ENCODE measurements around the gene PCBP2.

PCBP2 gene

DNA sequence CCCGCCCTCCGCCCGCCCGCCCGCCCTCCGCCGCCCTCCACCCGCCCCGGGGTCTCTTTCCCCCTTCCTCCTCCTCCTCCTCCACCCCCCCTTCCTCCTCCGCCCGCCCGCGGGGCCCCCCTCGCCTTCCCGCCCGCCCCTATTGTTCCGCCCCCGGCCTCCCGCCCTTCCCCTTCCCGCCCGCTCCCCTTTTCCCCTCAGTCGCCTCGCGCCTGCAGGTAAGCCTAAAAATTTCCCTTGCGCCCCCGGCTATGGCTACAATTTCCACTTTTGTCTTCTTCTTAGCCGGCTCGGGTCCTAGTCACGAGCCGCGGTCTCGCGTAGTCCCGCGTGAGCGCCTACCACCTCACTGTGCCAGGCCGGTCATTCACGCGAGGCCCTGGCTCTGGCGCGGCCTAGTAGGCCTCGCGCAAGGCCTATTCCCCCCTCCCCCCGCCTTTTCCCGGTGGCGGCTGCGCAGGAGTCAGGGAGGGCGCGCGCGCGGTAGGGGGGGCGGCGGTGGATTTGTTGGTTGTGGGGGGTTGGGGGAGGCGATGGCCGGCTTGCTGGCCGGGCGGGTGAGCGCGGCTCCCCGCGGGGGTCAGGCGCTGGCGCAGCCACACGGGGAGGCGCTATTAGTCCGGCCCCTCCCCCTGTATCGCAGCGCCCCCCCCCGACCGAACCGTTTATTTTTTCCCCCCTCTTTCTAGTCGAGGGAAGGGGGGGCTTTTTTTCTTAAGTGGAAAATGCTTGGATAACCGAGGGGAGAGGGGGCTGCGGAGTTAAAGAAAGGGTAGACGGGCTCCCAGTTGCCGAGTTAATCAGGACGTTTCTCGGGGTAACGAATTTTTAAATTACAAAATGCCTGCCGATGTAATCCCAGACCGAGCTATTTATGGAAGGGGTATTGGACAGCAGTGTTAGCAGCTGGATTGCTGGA is 516 bp downstream of the PCBP2 start:
- Histone ChIP-seq H3K9ac (peak overlapping the region; percentile 97 to 100 (median 99)), H3K4me1 (peaks cover 18 to 37% (median 23%) of the 10 kb centered on the region in 10 experiments), H3K4me2 (peak overlapping the region; percentile 79 to 94 (median 88)), H4K20me1 (peaks cover 52 to 75% (median 57%) of the 10 kb centered on the region in 11 experiments), H3K9me3 (replicated peaks in 1 of 11) (no peaks in the 10 kb centered on the region), H3K36me3 (peaks cover 51 to 67% (median 62%) of the 10 kb centered on the region in 11 experiments), H3K4me3 (peak overlapping the region; percentile 72 to 91 (median 84)), H3K27ac (peak overlapping the region; percentile 96 to 99 (median 98)), H3K27me3 (no peaks in the 10 kb centered on the region)
- no peak for TF ChIP-seq Cebpa-rat (IDR thresholded peaks at IDR 0.05)

DNA sequence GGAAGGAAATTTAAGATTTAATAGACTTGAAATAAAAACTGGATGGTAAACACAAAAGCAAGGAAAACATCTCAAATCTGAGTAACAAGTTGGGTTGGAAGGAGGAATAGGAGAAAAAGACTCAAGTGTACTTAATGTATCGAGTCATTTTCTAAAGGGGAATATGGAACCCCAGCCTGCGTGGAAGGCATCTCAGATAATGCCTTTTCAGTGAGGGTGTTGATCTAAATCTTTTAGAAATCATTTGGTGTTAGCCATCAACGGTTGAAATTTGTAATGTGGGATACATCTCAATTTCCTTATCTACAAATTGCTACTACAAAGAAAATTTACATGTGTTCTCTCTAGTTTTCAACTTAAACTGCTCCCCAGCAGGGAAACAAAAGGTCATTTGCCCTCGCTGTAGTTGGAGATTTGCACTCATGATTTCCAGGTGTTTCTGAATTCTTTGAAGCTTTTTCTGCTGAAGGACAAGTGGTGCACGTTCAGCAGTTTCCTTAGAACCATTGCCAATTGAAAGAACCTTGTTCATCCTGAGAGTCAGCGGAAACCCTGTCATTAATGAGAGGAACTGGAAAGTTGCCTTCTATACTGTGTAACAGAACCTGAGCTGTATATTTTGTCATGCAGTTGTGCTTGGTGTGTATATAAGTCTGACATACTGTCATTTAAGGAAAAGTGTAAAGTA is 2.2 kb downstream of the PCBP2 start:
- Histone ChIP-seq H3K27ac (peak overlapping the region in 3 of 11 experiments; percentile 97 to 98 (median 97); a peak in 1 of 22 replicates), H3K4me2 (peak overlapping the region; percentile 79 to 94 (median 88)), H3K9me3 (replicated peaks in 1 of 11) (no peaks in the 10 kb centered on the region), H3K4me3 (peak overlapping the region; percentile 72 to 91 (median 84); a peak in 17 of 20 replicates), H4K20me1 (peaks cover 65 to 75% (median 66%) of the 10 kb centered on the region in 11 experiments), H3K36me3 (peaks cover 56 to 67% (median 63%) of the 10 kb centered on the region in 11 experiments), H3K27me3 (no peaks in the 10 kb centered on the region), H3K9ac (peak overlapping the region; percentile 97 to 100 (median 99)), H3K4me1 (peaks cover 18 to 37% (median 23%) of the 10 kb centered on the region in 10 experiments)
- TF ChIP-seq Cebpa-rat (IDR thresholded peaks at IDR 0.05), result no peak

DNA sequence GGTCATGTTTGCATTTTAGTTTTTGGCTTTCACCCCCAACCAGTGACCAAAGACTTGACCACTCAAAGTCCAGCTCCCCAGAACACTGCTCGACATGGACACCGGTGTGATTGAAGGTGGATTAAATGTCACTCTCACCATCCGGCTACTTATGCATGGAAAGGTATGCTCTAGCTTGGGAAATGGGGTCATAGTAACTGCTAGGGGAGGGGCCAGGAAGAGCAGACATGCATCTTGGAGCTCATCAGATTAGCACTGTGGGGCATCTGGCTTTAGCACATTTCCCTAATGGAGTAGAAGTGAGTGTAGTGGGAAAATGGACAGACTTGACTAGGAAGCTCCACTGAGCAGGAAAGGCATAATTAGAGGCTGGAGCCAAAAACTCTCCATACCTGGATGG is 2.8 kb downstream of the PCBP2 start:
- Histone ChIP-seq H3K27me3 (no peaks in the 10 kb centered on the region), H3K9ac (peak overlapping the region in 10 of 11 experiments; percentile 97 to 100 (median 99); a peak in 13 of 22 replicates), H3K9me3 (replicated peaks in 1 of 11) (no peaks in the 10 kb centered on the region), H3K4me3 (peak overlapping the region in 5 of 10 experiments; percentile 77 to 91 (median 86); a peak in 5 of 20 replicates), H3K4me1 (peaks cover 18 to 38% (median 23%) of the 10 kb centered on the region in 10 experiments), H4K20me1 (peaks cover 71 to 79% (median 72%) of the 10 kb centered on the region in 11 experiments), H3K36me3 (peaks cover 62 to 72% (median 67%) of the 10 kb centered on the region in 11 experiments), H3K4me2 (peak overlapping the region; percentile 79 to 94 (median 88); a peak in 17 of 22 replicates), H3K27ac (no peak overlapping the region)
- TF ChIP-seq Cebpa-rat (IDR thresholded peaks at IDR 0.05), result no peak

DNA sequence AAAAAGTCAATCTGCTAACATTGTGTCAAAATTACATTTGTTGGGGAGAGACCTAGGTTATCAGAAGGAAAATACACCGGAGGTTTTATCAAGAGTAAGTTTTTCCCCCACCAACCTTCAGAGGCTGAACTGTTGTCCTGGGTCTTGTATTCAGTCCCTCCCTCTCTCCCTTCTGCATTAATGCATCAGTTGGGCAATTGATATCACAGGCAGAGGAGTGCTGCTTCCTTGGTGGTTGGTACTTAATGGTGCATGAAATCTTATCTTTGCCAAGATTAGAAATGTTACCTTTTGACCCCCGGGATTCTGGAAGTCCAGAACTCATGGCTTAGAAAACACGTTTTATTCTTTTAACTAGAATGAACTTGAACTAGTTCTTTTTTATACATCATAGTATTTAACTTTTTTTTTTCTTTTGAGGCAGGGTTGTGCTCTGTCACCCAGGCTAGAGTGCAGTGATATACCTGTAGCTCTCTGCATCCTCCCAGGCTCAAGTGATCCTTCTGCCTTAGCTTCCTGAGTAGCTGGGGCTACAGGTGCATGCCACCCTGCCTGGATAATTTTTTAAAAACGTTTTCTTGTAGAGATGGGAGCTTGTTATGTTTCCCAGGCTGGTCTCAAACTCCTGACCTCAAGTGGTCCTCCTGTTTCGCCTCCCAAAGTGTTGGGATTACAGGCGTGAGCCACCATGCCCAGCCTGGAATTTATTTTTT is 4.9 kb downstream of the PCBP2 start:
- peaks cover 92 to 96% (median 94%) of the 10 kb centered on the region in 11 experiments for H4K20me1 ChIP-seq
- H3K27me3 ChIP-seq, result no peaks in the 10 kb centered on the region
- 0 out of 22 replicates have a peak overlapping the region, but pooled peaks of 1 of the 11 experiments have one; percentile 1 for H3K9ac ChIP-seq
- H3K36me3 ChIP-seq, result peaks cover 83 to 91% (median 87%) of the 10 kb centered on the region in 11 experiments
- H3K27ac ChIP-seq, result no peak overlapping the region
- peaks cover 13 to 46% (median 19%) of the 10 kb centered on the region in 10 experiments for H3K4me1 ChIP-seq
- H3K9me3 ChIP-seq (replicated peaks in 1 of 11), result no peaks in the 10 kb centered on the region
- no peak overlapping the region for H3K4me2 ChIP-seq
- H3K4me3 ChIP-seq, result no peak overlapping the region
- no peak for TF ChIP-seq Cebpa-rat (IDR thresholded peaks at IDR 0.05)

DNA sequence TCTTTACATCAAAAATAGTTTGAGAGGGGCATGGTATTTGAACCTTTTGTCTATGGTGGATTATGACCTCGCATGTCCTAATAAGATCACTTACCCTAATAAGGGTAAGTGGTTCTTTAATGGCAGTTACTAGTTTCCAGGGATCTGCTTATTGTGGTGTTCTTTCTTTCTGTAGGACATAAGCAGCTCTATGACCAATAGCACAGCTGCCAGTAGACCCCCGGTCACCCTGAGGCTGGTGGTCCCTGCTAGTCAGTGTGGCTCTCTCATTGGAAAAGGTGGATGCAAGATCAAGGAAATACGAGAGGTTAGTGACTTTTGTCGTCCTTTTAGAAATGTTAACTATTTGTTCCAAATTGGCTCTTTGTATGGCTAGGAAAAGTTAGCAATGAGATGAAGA is 7.2 kb downstream of the PCBP2 start:
- no peak overlapping the region for H3K27ac ChIP-seq
- H3K9me3 ChIP-seq (replicated peaks in 1 of 11), result no peaks in the 10 kb centered on the region
- H3K4me1 ChIP-seq, result peaks cover 4 to 55% (median 9%) of the 10 kb centered on the region in 10 experiments; a peak in 19 of 20 replicates
- H3K27me3 ChIP-seq, result no peaks in the 10 kb centered on the region
- H3K4me3 ChIP-seq, result no peak overlapping the region
- peaks cover 100% of the 10 kb centered on the region in 11 experiments for H3K36me3 ChIP-seq
- TF ChIP-seq Cebpa-rat (IDR thresholded peaks at IDR 0.05), result no peak
- H3K4me2 ChIP-seq, result no peak overlapping the region
- peaks cover 100% of the 10 kb centered on the region in 11 experiments for H4K20me1 ChIP-seq
- no peak overlapping the region for H3K9ac ChIP-seq

DNA sequence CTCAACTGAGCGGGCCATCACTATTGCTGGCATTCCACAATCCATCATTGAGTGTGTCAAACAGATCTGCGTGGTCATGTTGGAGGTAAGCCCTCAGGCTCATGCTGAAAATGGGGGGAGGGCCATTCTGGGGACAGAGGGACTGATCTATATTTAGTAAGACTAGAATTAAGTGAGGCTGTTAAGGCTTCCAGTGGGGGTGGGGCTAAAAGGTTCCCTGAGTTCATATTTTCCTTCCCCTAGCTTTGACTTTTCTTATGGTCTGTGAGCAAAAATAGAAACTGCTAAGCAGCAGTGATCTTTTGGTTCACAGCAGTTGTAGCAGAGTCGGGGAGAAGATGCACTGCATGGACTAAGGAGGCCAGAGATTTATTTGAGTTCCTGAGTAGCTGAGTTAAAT is 9.2 kb downstream of the PCBP2 start:
- H4K20me1 ChIP-seq, result peaks cover 99 to 100% (median 100%) of the 10 kb centered on the region in 11 experiments
- peak overlapping the region in 3 of 11 experiments; percentile 8 to 67 (median 57); a peak in 2 of 22 replicates for H3K9ac ChIP-seq
- H3K4me2 ChIP-seq, result peak overlapping the region in 2 of 11 experiments; percentile 18 to 27; a peak in 3 of 22 replicates
- H3K4me3 ChIP-seq, result no peak overlapping the region
- H3K36me3 ChIP-seq, result peaks cover 99 to 100% (median 99%) of the 10 kb centered on the region in 11 experiments
- H3K27ac ChIP-seq, result no peak overlapping the region
- peaks cover 0 to 56% (median 7%) of the 10 kb centered on the region in 10 experiments; a peak in 10 of 20 replicates for H3K4me1 ChIP-seq
- no peak for TF ChIP-seq Cebpa-rat (IDR thresholded peaks at IDR 0.05)
- H3K9me3 ChIP-seq (replicated peaks in 1 of 11), result no peaks in the 10 kb centered on the region
- no peaks in the 10 kb centered on the region for H3K27me3 ChIP-seq

DNA sequence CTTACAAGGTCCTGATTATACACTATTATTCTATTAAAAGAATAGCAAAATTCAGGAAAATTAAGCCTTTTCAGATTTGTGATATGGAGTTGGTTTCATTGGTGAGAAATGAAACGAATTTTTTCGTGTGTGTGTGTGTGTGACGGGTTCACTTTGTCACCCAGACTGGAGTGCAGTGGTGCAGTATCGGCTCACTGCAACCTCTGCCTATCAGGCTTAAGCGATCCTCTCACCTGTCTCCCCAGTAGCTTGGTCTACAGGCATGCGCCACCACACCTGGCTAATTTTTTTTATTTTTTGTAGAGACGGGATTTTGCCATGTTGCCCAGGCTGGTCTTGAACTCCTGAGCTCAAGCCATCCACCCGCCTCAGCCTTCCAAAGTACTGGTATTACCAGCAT is 9.7 kb downstream of the PCBP2 start:
- Histone ChIP-seq H4K20me1 (peaks cover 99 to 100% (median 100%) of the 10 kb centered on the region in 11 experiments), H3K4me3 (no peak overlapping the region), H3K4me1 (peaks cover 0 to 61% (median 7%) of the 10 kb centered on the region in 10 experiments; a peak in 10 of 20 replicates), H3K9me3 (replicated peaks in 1 of 11) (no peaks in the 10 kb centered on the region), H3K27me3 (no peaks in the 10 kb centered on the region), H3K9ac (peak overlapping the region in 1 of 11 experiments; percentile 67; a peak in 1 of 22 replicates), H3K4me2 (no peak overlapping the region), H3K36me3 (peaks cover 99 to 100% (median 99%) of the 10 kb centered on the region in 11 experiments), H3K27ac (no peak overlapping the region)
- no peak for TF ChIP-seq Cebpa-rat (IDR thresholded peaks at IDR 0.05)

DNA sequence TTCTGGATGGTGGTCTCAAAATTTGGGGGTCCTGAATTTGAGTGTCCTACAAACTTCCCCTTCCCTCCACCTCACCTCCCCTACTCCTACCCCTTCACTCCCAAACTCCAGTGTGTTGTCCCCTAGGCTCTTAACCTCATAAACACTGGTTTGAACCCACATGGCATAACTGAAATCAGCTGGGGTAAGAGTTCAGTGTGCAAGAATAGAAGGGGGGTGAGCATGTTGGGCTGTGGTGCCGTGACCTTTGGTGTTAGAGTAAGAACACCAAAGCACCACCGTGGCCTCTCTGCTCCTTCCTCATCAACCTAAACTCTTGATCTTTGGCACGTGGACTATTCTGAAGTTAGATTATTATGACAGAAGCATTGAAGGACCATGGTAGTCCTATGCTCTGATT is 11.0 kb downstream of the PCBP2 start:
- H3K4me3 ChIP-seq, result no peak overlapping the region
- peak overlapping the region in 2 of 11 experiments; percentile 23 to 33; a peak in 4 of 22 replicates for H3K9ac ChIP-seq
- TF ChIP-seq Cebpa-rat (IDR thresholded peaks at IDR 0.05), result no peak
- H3K4me2 ChIP-seq, result 0 out of 22 replicates have a peak overlapping the region, but pooled peaks of 1 of the 11 experiments have one; percentile 1
- no peak overlapping the region for H3K27ac ChIP-seq
- peaks cover 99 to 100% (median 100%) of the 10 kb centered on the region in 11 experiments for H4K20me1 ChIP-seq
- H3K27me3 ChIP-seq, result no peaks in the 10 kb centered on the region
- no peaks in the 10 kb centered on the region for H3K9me3 ChIP-seq (replicated peaks in 1 of 11)
- H3K36me3 ChIP-seq, result peaks cover 99 to 100% (median 99%) of the 10 kb centered on the region in 11 experiments
- H3K4me1 ChIP-seq, result peaks cover 0 to 64% (median 7%) of the 10 kb centered on the region in 10 experiments; a peak in 10 of 20 replicates
